ENCODE results near the gene DISC1.

DISC1 gene

DNA sequence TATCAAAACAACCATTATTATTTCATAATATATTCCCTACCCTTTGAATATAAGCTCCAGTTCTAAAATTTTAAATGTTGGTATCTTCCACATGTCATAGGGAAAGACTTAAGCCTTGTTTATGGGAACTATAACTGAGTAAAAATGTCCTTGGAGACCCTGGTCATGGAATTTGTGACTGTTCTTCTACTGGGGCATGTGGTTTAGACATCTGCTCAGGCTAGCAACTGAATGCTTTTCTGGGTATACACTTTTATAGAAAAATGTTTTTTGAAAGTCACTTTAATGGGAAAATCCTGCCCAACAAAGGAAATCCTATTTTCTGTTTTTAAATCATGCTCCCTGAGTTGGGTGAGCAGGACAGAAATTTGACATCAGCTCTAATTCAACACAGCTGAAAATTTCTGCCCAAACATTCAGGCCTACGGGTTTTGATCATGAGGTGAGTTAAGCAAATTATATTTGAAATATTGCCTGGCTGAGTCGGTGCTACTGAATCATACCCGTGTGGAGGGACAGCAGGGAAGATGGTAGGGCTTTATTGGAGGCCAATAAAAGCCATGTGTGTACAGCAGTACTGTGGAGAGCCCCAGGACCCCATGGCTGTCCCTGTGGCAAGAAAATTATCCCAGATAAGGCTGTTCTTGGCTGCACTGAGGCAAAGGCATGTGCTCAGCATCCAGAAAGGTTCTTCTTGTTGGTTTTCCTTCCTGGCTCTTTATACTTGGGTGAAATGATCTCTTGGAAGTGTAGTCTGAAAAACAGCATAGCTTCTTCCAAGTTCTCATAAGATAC lies 391.8 kb downstream of the DISC1 start:
- no peak for DNase-seq

- DNase-seq = no peak
Observed at GRCh38 chr1:232019026-232019340, 392.4 kb downstream of the DISC1 start.

GRCh38 chr1:232020352-232020751 lies 393.8 kb downstream of the DISC1 start:
- no peak for DNase-seq

DNA sequence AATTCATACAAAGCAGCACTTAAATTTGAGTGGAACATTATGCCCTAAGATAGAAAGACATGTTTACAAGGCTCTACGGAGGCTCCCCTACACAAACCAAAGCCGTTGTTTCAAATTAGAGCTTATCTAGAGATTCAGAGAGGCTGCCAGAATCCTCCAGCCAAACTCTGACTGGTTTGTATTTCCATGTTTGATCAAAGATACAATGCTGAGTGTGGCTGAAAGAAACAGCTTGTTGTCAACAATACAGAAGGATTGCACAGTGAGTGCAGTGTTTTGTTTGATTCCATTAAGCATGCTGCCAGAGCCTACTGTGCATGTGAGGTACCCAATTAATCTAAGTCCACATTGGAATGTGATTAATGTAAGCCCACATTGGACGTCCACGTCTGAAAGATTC lies 402.7 kb downstream of the DISC1 start:
- no peak for DNase-seq

DNA sequence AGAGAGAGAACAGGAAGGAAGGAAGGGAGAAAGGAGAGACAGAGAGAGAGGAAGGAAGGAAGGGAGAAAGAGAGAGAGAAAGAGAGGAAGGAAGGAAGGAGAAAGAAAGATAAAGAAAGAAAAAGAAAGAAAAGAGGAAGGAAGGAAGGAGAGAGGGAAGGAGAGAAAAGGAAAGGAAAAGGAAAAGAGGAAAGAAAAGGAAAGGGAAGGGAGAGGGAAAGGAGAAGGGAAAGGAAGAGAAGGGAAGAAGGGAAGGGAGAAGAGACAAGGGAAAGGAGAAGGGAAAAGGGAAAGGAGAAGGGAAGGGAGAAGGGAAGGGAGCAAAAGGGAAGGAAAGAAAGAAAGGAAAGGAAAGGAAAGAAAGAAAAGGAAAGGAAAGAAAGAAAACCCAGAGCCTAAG lies 404.6 kb downstream of the DISC1 start:
- DNase-seq = no peak

DNA sequence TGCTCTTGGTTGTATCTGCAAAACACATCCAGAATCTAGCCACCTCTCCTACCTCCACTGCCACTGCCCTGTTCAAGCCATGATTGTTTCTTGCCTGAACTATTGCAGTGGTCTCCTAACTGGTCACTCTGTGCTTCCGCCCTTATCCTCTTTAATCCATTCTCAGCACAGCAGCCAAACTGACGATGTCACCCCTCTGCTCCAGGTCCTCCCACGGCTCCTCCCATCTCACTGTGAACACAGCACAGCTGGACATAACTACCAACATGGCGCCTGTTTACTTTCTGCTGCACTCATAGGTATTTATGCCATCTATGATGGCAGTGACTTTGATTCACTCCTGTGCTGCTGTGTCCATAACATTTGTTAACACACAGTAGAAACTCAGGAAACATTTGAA lies 406.7 kb downstream of the DISC1 start:
- DNase-seq = no peak

GRCh38 chr1:232034556-232034955 lies 408.0 kb downstream of the DISC1 start:
- no peak for DNase-seq

GRCh38 chr1:232036181-232036933 lies 409.8 kb downstream of the DISC1 start:
- DNase-seq = no peak

DNA sequence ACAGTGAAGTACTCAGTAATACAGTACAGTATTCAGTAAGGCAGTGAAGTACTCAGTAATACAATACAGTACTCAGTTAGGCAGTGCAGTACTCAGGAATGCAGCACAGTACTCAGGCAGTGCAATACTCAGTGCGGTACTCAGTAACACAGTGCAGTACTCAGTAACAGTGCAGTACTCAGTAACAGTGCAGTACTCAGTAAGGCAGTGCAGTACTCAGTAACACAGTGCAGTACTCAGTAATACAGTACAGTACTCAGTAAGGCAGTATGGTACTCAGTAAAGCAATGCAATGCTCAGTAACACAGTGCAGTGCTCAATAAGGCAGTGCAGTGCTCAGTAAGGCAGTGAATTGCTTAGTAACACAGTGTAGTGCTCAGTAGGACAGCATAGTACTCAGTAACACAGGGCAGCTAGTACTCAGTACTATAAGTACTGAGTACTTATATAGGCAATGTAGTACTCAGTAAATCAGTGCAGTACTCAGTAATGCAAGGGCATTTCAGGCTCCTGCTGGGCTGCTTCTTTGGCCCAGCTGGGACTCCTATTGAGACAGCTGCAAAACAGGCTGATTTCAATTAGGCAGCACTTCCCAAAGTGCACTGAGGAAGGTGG lies 411.3 kb downstream of the DISC1 start:
- DNase-seq = no peak

DNA sequence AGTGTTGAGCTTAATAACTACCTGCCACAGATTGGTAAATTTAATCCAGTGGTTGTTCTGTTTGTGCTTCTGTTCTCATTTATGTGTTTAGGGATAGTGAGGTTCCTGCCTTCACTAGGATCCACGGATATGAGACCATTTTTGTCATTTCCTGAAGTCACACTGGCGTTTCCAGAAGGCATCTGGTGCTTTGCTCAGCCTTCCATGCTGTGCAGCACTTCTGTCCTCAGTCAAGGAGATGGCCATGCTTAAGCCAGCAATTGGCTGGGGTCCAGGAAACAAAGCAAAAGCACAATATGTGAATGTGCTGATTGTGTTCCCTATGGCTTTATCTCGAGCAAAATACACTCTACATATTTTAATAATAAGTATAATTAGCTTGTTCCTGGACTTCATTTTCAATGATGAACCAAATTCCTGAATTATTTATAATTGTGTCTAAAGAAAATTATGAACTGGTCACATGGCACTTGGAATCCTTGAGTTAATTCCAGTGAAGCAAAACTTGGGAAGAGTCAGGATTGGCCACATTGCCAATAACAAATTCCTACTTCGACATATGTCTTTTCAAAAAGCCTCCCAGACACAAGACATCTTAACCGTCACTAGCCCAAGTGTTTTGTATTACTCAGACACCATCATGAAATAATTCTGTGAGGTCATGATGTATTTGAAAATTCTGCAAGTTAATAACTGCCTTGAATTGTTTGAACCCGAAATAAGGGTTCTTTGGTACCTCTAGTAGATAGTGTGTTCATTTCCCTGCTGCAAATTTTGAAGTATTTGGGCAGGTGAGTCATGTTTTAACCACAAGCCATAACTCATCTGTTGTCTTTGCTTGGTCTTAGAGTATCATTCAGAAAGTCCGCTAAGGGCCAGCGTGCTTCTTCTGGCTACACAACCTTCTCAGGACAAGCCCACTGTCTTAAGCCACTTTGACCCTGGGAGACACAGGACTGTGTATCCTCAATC lies 412.4 kb downstream of the DISC1 start:
- DNase-seq = peak; percentile 6

DNA sequence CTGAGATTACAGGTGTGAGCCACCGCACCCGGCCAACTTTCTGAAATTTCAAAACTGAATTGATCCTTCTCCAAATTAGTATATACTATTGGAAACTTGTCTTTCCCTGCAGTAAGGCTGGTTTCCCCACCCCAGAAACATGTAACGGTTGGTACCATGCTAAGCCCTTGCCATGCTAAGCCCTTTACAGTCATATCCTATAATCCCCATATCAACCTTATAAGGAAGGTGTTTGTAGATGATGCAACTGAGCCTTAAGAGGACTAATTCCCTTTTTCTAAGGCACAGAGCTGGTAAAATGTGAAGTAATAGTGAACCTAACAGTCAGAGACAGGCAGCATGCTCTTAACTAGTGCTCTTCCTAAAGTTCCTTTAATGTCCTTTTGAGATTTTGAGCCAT lies 413.7 kb downstream of the DISC1 start:
- DNase-seq = no peak

GRCh38 chr1:232044728-232045127 lies 418.1 kb downstream of the DISC1 start:
- no peak for DNase-seq

DNA sequence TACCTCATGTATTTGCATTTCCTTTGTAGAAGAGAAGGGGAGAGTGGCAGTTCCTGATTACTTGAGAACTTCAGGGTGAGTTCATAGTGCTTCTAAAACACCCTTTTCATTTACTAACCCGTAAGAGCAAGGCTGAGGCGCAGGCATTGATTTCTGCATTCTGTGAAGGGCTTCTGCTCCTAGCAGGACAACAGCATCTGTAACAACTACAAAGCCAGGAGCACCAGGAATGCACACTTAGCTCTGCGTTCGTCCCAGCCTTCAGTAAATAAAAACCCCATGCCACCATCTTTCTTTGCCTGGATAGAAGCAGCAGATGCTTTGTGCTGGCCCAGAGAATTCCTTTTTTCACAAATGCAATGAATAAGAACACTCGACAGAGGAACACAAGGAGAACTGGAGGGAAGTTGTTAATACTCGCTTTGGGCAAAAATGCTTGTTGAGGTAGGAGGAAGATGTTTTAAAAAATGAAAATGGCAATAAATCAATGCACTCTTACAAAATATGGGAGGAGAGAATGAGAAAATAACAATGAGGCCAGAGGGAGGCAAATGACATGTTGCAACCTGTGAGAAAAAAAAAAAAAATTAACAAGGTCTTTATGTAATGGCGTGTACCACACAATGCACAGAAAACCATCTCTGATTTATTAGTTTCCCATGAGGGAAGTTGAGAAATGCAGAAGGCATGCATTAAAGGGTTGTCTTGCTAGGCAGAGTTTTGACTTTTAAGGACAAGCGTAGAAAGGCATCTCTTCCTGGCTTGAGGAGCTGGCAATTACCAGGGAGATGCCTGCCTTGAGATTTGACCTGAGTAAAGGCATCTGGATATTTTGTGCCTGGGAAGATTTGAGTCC lies 418.8 kb downstream of the DISC1 start:
- DNase-seq = no peak

GRCh38 chr1:232046451-232047306 lies 420.1 kb downstream of the DISC1 start:
- DNase-seq = peak; percentile 41

DNA sequence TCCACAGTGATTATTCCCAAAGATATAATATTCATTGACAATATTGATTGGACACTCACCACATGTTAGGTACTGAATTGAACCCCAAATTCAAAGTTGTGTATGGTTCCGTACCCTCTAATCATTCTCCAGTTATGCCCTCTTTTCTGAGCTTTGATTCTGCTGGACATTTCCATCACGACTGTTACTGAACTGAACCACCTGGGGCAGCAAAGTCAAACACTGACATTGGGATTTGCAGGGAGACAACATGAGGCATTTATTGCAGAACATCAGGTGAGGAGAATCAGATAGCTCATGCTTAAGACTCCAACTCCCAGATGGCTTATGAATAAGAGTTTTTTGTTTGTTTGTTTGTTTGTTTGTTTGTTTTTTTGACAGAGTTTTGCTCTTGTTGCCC lies 420.9 kb downstream of the DISC1 start:
- DNase-seq = no peak

- no peak for DNase-seq
Observed at GRCh38 chr1:232048481-232048880, 421.9 kb downstream of the DISC1 start.

GRCh38 chr1:232049335-232049734 lies 422.7 kb downstream of the DISC1 start:
- no peak for DNase-seq

GRCh38 chr1:232057217-232057895 lies 430.8 kb downstream of the DISC1 start:
- no peak for DNase-seq

- DNase-seq = no peak
Observed at GRCh38 chr1:232057896-232058274, 431.3 kb downstream of the DISC1 start.

GRCh38 chr1:232059726-232060374 lies 433.3 kb downstream of the DISC1 start:
- DNase-seq = no peak

Data from activated CD4-positive, alpha-beta T cell treated with anti-CD3 and anti-CD28 coated beads, Interleukin-2, amount 50 U/mL, for 16 hours (primary cell).